AG20443 (cell line): ENCODE measurements around the gene CACHD1.
"Not testable (repeated sequence)": the region's sequence is repeated elsewhere in the genome, so short reads cannot be mapped to it uniquely, and the experiment has no call there.

Experiments
- DNase-seq: peaks from one replicate; pipeline ENCODE4 v3.0.0; 2012; ENCODE audit warnings: low spot score, mixed read lengths

Gene CACHD1

GRCh38 chr1:64594446-64594845 lies 124.5 kb downstream of the CACHD1 start:
- DNase-seq: no peak

DNA sequence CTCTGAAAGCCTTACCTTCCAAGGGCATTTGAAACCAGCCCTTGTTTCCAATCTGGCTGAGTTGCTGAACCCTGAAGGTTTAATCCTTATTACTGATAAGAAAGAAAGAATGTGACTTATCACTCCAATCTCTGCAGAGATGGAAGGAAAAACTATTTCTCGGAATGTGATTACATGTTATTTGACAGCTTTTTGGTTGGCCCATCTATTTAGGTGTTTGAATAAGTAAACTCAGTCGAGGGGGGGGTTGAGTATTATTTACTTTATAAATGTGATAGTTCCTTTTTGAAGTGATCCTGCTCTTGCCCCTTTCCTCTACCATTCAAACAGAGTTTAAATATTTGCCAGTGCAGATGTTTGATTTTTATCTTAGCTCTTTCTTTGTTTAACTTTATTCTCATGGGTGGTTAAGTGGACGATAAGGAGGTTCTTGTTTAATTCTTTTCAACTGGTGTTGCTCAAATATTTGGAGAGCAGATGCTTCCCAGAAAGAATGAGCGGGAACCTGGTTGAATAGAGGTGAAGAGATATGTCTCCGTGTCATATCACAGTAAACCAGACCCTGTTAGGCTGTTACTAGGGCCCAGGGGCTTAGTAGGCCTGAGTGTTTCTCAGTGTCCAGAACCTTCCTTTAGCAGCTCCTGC lies 126.1 kb downstream of the CACHD1 start:
- no peak for DNase-seq

- no peak for DNase-seq
These were observed 127.2 kb downstream of the CACHD1 start for GRCh38 chr1:64597113-64597512.

DNA sequence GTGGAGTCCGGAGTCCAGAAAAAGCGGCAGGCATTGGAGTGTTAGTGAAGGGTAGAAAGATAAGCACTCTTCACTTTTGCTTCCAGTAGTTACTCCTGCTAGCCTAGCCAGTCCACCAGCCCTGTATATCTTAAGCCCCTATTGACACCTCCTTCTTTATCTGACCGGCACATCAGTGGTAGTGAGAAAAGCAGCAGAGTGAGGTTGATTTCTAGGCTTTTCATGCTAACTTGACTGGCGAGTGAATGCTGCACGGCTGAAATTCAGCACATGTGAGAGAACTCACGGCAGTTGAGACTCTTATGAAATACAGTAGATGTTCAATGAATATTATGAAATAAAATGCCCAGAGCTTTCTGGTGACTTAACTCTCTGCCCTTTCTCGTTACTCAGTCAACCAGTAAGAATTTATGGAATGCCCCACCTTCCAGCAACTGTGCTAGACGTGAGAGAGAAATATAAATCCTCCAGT lies 128.2 kb downstream of the CACHD1 start:
- DNase-seq: peak; percentile 81

DNA sequence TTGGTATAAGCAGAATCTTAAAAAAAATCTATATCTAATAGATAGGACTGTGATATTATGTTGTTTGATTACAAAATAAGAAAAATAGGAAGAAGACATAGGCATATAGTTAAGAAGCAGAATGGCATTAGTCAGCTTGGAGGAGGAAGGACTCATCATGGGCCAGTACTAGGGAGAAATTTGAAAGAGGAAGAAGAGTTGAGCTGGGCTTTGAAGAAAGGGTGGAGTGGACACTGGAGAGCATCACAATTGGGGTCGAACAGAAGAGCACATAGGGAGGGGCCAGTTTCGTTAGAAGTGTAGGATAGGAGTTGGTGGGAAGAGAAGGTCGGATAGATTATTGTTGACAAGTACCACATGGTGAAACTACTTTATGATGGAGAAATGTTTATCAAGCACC lies 129.3 kb downstream of the CACHD1 start:
- DNase-seq: no peak

GRCh38 chr1:64601207-64601606 lies 131.3 kb downstream of the CACHD1 start:
- no peak for DNase-seq

DNA sequence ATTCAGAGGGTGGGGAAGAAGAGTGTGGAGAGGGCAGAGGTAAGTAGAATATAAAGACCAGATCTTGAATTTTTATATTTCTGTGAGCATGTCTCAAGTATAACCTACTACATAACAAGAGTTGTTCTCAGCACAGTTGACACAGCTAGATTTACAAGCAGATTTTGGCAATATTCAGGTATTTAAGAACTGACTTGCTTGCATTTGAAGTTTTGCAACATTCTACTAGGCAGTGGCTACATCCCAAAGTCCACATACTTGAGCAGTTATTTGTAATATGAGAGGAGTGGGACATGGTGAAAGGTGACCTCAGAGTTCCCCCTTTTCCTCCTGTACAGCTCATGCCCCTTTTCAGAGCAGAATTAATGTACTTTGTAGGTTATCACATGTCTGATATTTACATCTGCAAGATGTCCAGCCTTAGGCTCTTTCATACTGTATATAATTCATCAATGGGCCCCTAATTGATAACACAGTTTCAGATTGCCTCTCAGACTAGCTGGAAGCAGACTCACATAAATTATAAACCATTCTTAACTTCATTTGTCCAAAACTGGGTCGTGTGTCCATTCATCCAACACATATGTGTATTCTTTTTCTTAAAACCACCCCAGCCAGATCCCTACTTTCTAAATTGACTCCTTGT lies 138.2 kb downstream of the CACHD1 start:
- peak; percentile 13 for DNase-seq

GRCh38 chr1:64608651-64609048 lies 138.7 kb downstream of the CACHD1 start:
- DNase-seq: no peak

DNA sequence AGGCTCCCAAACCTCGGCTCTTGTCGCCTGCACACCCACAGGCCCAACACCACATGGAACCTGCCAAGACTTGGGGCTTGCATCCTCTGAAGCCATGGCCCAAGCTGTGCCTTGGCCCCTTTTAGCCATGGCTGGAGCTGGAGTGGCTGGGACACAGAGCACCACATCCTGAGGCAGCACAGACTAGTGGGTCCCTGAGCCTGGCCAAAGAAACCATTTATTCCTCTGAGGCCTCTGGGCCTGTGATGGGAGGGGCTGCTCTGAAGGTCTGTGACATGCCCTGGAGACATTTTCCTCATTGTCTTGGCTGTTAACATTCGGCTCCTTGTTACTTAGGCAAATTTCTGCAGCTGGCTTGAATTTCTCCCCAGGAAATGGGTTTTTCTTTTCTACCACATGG lies 141.0 kb downstream of the CACHD1 start:
- DNase-seq: not testable (repeated sequence)

- no peak for DNase-seq
These were observed 146.1 kb downstream of the CACHD1 start for GRCh38 chr1:64616039-64616438.

DNA sequence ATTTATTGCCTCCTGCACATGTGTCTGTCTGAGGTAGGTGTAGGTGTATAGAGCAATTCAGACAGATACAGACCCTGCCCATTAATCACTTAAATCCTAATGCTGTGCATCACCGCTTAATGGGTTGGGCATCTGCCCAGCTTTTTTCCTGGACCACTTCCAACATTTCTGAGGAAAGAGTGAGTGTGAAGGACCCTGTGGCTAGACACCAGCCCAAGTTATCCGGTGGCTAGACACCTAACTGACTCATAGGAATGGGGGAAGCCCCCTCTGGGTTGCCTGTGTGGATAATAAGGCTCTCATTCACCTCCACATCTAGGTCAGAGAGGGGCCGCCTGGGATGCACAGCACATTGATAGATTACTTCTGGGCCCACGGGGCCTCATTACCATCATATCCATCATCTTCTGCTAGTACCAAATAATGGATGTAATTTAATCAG lies 153.8 kb downstream of the CACHD1 start:
- DNase-seq: peak; percentile 16

GRCh38 chr1:64624218-64624713 lies 154.3 kb downstream of the CACHD1 start:
- DNase-seq: peak; percentile 74

DNA sequence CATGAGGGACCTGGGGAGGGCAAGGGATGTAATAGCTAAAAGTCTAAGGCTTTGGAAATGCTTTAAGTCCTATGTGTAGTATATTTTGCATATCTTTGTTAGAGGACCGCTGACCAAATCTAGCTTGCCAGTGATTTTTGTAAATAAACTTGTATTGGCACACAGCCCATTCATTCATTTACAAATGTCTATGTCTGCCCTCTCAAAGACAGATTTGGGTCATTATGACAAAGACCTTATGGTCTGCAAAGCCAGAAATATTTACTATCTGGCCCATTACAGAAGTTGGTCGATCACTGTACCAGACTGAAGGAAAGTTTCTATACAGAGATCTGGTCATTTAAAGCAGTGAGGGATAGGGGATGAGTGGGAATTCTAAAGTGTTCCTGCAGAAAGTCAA lies 154.9 kb downstream of the CACHD1 start:
- no peak for DNase-seq

DNA sequence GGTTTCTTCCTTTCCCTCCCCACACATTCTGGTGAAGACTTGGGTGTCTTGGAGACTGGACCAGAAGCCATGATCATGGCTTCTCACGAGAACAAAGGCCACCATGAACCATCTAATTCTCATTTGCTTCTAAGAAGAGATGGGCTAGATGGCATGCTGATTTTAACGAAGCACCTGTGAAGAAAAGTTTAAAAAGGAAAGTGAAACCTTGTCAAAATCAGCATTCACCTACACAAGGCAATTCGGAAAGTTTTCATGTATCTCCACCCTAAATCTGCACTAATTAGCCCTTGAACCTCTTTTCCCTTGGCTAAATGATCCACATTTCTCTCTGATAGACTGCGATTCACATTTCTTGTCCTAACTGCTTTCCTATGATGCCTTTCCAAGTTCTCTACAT lies 160.7 kb downstream of the CACHD1 start:
- no peak for DNase-seq

- DNase-seq: no peak
These were observed 161.6 kb downstream of the CACHD1 start for GRCh38 chr1:64631346-64632034.

DNA sequence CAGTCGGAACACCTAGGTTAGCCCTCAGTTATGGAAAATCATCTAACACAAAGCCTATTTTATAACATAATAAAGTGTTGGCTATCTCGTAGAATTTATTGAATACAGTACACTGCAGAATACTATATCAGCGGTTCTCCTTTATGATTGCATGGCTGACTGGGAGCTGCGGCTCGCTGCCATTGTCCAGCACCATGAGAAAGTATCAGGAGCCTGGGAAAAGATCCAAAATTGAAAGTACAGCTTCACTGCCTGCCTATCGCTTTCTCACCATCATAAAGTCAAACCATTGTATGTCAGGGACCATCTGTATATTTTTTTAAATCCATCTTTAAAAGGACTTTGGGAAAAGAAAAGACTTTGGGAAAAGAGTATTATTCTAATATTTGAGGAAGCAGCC lies 163.0 kb downstream of the CACHD1 start:
- no peak for DNase-seq

GRCh38 chr1:64645735-64646134 lies 175.8 kb downstream of the CACHD1 start:
- no peak for DNase-seq

GRCh38 chr1:64650411-64650810 lies 180.5 kb downstream of the CACHD1 start:
- no peak for DNase-seq

GRCh38 chr1:64651841-64652240 lies 181.9 kb downstream of the CACHD1 start:
- no peak for DNase-seq

DNA sequence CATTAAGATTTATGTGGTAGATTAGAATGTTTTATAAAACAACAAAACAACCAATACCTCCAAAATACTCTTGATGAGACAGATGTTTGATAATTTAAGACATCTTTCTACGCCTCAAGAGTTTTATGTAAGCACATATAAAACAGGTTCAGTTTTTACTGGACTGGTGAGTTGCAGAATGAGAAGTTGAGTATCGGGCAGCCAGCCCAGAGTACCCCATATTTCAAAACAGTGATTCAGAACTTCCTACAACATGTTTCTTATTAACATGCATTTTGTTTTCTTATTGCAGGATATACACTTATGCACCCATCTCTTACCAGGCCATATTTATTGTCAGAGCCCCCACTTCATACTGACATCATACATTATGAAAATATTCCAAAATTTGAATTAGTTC lies 183.5 kb downstream of the CACHD1 start:
- no peak for DNase-seq

- DNase-seq: peak; percentile 55
These were observed 184.8 kb downstream of the CACHD1 start for GRCh38 chr1:64654519-64655341.

- DNase-seq: no peak
These were observed 185.9 kb downstream of the CACHD1 start for GRCh38 chr1:64655861-64656260.
